Activated CD4-positive, CD25-positive, alpha-beta regulatory T cell treated with anti-CD3 and anti-CD28 coated beads, Interleukin-2, amount 50 U/mL, for 72 hours (primary cell): ENCODE data around the gene LRRC4B.

Experiments
- DNase-seq: peaks from one replicate; pipeline ENCODE4 v3.0.0; 2021

LRRC4B gene

DNA sequence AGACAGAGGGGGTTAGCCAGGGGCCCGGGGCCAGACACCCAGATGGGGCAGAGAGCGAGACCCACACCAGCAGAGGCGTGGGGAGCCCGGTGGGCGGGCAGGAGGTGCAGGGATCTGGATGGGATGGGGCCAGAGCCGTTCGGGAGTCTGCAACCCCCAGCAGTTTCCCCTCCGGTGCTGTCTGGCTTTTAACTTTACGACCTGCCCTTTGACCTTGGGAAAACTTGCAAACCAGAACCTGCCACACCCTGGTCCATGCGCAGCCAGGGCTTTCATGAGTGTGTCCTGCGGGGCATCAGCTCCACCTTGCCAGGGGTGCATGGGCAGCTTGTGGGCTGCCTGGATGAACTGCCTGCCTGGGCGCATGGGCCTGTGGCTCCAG lies 67.1 kb downstream of the LRRC4B start:
- DNase-seq: no peak

DNA sequence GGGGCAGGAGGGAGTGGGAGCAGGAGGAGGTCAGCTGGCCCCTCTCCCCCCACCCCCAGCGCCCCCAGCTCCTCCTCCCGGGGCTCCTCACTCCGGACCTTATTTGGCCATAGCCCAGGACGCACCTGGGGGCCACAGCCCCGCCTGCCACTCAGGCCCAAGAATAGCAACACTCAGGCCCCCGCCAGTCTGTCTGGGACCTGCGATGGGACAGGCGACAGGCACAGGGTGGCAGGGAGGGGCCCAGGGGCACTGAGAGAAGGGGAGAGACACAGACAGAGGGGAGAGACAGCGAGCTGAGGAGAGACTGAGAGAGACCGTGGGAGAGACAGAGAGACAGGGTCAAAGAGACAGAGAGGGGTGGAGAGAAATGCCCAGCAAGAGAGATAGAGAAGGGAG lies 67.5 kb downstream of the LRRC4B start:
- no peak for DNase-seq

DNA sequence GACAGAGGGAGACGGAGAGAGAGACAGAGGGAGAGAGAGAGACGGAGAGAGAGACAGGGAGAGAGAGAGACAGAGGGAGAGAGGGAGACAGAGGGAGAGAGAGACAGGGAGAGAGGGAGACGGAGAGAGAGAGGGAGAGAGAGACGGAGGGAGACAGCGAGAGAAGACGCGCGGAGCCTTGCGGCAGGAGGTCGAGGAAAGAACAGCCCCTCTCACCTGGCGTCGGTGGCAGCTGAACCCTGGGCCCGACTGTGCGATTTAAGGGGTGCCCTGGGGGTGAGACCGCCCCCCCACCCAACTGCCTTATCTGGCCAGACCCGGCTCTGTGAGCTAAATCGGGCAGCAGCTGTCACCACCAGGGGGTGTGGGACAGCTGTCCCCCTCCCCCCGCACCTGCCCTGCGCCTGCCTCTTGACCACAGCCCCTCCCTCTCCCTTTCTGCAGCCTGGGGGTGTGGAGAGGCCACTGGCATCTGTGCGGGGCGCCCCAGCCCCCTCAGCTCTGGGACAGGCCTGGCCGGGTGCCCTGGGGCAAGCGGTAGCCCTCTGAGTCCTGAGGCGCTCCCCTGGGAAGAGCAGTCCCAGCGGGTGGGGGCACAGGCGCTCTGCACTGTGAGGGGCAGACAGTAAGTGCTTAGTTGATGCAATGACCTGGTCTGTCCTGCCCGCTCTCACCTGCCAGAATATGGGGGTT lies 68.0 kb downstream of the LRRC4B start:
- DNase-seq: no peak

DNA sequence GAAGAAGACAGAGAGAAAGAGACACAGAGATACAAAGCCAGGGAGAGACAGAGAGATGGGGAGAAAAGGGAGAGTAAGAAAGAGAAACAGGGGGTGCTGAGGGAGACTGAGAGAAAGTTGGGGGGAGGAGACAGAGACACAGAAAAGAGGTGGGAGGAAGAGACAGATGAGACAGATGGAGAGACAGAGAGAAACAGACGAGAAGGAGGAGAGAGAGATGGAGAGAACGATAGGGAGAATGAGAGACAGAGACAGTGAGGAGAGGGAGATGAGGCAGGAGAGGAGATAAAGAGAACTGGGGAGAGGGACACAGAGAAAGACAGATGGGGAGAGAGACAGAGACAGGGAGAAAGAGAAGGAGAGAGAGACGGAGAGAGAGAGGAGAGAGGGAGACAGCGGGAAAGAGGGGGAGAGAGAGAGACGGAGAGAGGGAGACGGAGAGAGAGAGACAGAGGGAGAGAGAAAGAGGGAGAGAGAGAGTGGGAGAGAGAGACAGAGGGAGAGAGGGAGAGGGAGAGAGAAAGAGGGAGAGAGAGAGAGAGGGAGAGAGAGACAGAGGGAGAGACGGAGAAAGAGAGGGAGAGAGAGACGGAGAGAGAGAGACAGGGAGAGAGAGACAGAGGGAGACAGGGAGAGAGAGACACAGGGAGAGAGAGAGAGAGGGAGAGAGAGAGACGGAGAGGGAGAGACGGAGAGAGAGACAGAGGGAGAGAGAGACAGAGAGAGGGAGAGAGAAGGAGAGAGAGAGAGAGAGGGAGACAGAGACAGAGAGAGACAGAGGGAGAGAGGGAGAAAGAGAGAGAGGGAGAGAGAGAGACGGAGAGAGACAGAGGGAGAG lies 69.8 kb downstream of the LRRC4B start:
- no peak for DNase-seq

DNA sequence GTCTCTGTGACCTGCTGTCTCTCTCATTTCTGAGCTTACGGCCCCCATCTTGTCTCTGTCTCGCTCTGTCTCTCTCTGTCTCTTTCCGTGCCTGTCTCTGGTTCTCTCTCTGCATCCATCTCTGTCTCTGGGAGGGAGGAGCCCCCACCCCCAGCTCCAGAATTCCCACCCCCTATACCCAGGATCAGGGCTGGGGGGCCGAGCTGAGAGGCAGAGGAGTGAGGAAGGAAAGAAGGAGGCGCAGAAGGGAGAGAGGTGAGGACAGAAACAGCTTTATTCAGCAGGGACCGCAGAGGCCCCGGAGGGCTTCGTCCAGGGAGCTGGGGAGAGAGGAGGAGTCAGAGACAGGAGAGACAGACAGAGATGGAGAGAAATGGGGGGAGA lies 71.2 kb downstream of the LRRC4B start:
- no peak for DNase-seq

DNA sequence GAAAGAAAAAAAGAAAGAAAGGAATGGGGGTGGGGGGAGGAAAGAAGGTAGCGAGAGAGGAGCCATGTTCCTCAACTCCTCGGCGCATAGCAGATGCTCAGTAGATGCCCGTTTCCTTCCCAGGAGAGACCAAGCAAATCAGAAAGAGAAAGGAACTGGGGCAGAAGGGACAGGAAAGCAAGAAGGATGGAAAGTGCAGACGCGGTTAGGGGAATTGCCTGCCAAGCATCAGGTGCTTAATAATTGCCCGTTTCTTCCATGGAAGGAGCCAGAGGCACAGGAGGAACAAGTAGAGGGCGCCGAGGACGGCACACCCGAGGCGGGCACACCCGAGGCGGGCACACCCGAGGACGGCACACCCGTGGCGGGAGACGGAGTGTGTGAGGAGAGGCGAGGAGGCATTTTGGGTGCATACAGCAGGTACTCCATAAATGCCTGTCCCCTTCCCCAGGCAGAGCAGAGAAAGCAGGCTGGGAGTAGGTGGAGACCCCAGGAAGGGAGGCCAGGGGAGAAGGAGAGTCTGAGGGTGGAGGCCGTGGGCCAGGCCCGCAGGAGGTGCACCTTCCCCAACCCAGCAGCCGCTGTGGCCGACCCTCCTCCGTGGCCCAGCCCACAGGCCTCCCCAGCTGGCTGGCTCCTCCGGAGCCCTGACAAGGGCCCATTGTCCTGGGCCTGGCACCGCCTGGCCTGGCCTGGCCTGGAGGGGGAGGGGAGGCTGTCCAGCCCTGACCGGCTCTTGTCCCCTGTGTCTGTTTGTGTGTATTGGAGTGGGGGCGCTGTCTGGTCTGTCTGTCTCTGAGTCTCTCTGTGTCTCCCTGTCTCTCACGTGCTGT lies 71.8 kb downstream of the LRRC4B start:
- DNase-seq: no peak

DNA sequence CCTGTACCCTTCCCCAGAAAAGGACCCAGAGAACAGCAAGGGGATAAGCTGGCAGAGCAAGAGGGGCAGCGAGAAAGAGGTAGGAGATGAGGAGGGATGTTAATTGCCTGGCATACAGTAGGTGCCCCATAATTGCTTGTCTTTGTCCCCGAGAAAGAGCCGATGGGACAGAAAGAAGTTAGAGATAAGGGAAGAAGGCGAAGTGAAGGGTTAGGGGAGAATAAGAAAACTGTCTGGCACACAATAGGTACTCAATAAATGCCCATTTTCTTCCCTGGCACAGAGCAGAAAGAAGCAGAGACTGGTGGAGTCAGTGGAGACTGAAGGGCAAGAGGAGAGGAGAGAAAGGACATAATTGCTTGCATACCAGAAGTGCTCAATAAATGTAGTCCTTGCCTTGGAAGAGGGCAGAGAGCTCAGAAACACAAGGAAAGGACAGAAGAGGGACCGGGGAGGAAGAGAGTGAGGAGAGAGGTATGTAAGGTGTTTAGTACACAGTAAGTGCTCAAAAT lies 73.2 kb downstream of the LRRC4B start:
- DNase-seq: no peak

DNA sequence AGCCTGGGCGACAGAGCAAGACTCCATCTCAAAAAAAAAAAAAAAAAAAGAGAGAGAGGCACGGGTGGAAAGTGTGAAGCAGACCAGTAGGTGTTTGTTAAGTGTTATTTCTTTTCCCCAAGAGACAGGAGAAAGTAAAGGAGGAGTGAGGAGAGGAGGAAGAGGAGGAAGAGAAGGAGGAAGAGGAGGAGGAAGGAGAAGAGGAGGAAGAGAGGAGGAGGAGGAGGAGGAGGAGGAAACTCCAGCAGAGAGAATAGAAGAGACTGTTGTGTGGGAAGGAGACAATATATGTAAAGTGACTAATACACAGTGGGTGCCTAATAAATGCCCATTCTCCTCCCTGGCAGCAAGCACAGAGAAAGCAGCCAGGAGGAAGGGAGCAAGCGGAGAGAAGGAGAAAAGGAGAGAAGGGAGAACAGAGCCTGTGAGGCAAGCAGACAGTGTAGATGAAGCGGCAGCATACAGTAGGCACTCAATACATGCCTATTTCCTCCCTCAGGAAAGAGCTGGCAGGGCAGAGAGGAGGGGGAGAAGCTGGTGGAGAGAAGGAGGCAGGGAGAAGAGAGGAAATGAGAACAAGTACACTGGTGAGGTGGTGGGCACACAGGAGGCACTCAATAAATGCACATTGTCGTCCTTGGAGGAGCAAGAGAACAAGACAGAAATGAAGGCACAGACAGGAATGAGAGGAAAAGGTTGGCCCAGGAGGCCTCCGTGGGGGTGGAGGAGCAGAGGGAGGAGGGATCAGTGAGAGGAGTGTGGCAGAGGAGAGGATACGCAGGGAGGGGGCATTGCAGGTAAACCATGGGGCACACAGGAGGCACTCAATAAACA lies 73.8 kb downstream of the LRRC4B start:
- no peak for DNase-seq

DNA sequence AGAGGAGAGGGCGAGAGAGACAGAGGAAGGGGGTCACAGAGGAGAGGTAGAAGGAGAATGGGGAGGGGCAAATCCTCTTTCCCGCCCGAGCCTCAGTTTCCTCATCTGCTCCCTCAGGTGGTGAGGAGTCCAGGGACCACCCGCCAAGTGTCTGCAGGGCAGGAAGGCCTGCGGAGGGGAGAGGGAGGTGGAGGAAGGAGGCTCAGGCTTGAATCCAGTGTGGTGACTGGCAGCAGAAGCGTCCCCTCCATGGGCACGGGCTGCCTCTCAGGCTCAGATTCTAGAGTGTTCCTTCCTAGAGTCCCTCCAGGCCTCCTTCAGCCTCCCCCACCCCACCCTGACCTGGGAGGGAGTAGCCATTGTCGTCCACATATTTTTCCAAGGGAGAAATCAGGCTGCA lies 75.1 kb downstream of the LRRC4B start:
- no peak for DNase-seq

DNA sequence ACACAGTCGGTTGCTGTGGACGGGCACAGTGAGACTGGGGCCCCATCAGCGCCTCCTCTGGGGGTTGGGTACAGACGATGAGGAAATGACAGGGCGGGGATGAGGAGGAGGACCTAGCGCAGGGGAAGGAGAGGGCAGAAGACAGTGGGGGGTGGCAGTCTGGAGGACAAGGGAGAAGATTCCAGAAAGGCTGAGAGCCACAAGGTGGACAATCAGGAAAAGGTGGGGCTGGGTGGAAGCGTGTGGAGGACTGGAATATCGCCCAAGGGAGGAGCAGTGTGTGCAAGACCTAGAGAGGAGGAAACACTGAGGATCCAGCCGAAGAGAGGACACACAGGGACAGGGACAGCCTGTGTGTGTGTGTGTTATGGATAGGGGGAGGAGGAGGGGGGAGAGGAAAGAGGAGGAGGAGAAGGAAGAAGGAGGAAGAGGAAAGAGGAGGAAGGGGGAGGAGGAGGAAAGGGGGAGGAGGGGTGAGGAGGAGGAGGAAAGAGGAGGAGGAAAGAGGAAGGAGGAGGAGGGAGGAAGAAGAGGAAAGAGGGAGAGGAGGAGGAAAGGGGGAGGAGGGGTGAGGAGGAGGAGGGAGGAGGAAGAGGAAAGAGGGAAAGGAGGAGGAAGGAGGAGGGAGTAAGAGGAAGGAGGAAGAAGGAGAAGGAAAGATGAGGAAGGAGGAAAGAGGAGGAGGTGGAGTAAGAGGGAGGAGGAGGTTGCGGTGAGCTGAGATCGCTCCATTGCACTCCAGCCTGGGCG lies 75.8 kb downstream of the LRRC4B start:
- no peak for DNase-seq

DNA sequence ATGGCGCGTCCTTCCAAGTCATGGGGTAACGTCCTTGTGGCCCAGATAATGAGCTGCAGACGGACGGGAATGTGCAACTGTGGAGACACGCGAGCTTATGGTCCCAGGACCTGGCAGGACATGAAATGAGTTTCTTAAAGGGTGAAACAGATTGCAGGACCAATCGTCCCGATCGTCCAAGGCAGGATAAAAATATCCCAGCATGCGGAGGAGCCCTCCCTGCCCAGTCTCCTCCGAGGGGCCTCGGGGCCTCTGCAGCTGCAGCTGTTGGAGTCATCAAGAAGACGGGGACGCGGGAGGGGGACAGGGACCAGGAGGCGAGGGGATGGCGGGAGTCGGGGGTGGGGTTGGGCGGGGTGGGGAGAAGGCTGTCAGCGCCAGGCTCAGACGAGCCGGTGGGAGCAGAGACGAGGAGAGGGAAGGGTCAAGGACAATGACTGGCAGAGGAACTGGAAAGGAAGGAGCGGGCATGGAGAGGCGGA lies 77.2 kb downstream of the LRRC4B start:
- no peak for DNase-seq

DNA sequence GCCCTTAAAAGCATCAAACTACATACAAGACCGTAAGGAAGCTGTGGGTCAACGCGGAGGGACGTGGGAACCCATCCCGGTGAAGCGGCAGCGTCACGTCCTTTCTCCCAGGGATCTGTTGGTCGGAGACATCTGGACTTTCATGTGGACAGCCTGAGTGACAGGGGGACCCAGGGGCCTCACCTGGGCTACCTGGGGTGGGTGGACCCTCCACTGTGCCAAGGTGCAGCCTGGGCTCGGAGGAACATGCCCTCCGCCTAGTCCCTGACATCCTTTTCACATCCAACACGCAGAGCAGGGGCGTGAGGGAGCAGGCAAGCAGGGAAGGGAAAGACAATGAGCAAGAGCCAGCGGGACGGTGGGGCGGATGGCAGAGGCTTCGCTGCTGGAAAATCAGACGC lies 77.8 kb downstream of the LRRC4B start:
- DNase-seq: no peak

DNA sequence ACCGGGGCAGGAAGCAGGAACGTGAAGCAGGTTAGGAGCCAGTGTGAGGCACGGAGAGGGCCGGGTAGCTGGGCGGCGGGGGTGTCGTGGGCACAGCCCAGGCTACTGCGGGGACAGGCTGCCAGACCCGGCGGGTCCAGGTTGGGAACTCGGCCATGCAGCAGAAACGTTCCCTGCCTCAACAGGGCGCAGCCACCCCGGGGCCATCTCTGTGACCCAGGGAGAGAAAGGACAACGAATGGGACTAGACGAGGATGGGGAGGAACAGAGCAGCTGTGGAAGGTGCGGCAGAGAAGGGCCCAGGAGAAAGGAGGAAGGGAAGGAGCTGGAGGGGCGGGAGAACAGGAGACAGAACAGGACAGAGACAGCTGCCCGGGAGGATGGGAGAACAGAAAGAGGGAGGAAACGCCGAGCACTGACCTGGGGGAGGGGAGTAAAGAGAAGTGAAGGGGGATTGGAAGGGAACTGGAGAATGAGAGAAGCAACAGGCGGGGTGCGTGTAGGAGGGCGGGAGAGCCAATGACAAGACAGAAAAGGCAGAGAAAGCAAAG lies 78.7 kb downstream of the LRRC4B start:
- DNase-seq: no peak

DNA sequence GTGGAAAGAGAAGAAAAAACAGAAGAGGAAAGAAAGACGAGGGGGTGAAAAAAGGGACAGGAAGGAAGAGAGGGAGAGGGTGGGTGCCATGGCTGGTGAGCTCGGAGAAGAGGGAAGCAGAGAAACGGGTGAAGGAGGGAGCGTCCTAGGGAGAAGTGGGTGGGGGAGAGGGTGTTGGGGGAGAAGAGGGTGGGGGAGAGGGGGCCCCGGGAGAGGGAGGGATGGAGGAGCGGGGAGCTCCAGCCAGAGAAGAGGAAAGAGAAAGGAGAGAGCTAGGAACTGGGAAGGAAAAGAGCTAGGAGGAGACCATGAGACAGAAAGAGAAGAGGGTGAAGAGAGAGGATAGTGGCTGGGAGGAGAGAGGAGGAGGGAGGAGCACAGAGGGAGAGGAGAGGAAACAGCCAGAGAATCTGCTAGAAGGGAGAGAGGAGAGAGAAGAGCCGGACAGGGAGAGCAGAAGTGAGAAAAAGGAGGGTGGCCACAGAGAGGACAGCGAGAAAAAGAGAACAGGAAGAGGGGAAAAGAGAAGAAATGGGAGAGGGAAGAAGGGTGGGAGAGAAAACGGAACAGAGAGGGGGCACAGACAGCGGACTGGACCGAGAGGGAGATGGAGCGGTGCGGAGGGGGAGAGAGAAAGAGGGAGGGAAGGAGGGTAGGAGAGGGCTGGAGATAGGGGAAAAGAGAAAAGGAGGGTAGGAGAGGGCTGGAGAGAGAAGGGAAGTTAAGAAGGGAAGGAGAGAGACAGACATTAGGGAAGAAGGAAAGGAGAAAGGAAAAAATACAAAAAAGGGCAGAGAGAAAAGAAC lies 79.6 kb downstream of the LRRC4B start:
- DNase-seq: no peak

DNA sequence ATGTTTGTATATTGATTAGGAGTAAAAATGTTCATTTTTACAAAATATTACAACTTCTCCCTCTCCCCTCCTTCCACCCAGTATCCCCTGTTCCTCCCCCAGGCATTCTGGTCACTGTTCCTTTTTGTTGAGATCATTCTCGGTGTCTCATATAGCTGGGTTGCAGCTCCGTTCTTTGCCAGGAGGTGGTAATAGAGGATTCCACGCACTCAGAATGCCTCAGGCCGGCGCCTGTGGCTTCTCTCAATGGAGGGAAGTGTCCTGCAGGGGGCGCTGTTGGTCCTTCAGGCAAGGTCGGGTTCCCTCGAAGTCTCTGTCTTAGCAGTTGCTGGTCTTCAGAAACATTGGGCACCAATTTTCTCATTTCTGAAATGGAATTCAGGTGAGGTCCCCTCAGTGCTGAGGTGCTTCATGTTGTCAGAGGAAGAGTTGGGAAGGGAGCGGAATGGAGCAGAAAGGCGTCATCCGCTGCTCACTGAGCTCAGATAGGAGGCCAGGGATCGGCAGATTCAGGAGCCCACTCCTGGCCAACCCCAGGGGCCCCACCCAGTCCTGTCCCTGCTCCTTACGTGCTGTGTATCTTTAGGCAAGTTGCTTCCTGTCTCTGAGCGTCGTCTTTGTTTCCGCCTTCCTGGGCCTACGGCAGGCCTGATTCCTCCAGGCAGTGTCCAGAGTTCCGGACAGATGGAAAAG lies 81.3 kb downstream of the LRRC4B start:
- DNase-seq: peak; percentile 74

DNA sequence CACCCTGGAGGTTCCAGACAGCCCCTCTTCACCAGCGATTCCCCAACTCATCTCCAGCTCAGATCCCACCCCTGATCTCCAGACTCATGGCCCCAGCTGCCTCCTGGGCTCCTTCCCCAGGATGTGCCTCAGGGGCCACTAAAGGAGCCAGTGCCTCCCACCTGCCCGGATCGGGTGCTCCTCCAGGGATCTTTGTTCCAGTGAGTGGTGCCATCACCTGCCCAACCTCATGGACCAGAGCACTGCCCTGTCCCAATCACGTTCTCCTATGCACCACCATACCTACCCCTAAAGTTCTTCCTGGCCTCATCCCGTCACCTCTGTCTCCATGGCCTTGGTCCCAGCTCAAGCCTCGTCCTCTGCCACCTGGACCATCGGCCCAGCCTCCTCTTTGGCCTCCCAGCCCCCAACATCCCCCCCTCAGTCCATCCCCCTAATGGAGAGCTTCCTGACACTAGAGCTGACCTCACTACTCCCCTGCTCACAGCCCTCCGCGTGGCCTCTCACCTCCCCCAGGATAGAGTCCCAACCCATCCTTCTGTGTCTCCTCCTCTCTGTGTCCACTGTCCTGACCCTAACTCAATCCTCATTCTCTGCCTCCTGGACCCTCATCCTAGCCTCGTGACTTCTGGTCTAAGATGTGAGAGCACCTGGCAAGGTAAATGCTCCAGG lies 82.8 kb downstream of the LRRC4B start:
- no peak for DNase-seq

DNA sequence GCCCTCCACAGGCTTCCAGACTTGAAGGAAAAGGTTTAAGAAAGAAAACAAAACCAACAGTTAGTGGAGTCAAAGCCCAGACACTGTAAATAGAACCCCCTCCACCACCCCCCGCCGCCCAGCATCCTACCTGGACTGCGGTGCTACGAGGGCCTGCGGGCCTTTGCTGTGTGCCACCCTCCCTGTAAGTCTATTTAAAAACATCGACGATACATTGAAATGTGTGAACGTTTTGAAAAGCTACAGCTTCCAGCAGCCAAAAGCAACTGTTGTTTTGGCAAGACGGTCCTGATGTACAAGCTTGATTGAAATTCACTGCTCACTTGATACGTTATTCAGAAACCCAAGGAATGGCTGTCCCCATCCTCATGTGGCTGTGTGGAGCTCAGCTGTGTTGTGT lies 85.3 kb downstream of the LRRC4B start:
- DNase-seq: no peak

DNA sequence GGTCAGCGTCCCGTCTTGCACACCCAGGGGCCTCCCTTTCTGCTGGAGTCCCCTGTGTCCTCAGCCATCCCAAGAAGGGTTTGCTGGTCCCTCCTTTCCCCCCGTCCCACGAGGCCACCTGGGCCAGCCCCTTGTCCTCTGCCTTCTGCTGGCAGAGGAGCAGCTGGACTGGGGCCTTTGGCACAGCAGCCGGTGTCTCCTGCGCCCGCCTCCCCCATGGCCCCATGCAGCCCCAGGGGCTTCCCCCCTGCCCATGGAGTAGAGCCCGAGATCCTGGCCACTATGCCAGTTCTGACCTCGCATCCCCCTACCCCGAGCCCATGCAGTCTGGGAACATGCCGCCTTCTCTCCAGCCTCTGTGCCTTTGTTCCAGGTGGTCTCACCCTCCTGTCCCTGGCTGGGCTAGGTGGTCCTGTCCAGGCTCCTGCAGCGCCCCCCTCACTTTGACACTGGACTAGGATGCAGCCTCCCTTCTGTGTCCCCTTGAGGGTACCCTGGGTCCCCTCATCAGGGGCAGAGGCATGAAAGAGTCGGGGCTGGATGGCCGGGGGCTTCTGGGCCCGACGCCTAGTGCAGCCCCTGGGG lies 85.9 kb downstream of the LRRC4B start:
- no peak for DNase-seq
